DOHH2 (cell line): ENCODE results near the gene KBTBD2.
"Not testable (repeated sequence)": the region's sequence is repeated elsewhere in the genome, so short reads cannot be mapped to it uniquely, and the experiment has no call there.

Source experiments
- EZH2phosphoT487 ChIP-seq: fragments of 200-600 bp; sonication (generic); IDR thresholded peaks from 2 replicates; pipeline ENCODE4 v1.6.1; 2017; ENCODE audit warnings: borderline replicate concordance, mild to moderate bottlenecking, antibody characterized with exemption, low read length, moderate library complexity, mixed read lengths
- TF ChIP-seq, protein P1 (sequence below): fragments of 200-600 bp; sonication (generic); IDR thresholded peaks from one replicate; pipeline ENCODE4 v1.5.1; 2014; ENCODE audit warnings: antibody characterized with exemption, mild to moderate bottlenecking, low read depth, low read length; ENCODE audit not compliant: poor library complexity, severe bottlenecking

DNA sequence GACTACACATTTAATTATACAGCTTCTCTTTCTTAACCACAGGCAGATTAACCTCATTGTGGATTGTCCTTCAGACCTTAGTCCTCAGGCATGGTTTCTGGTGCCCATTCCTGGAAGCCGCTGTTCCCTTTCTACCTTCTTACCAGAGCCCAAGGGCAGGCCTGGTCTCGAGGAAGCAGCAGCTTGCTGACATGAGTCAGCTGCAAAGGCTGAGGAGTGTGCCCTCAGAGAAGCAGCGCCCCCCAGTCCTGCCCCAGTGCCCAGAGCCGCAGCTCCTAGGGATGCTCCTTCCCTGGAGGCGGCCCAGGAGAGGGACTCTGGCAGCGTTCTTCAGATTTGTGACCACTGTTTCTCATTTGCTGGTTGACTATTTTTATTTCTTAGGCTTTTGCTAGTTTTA lies 46.8 kb downstream of the KBTBD2 start:
- TF ChIP-seq, protein P1, sequence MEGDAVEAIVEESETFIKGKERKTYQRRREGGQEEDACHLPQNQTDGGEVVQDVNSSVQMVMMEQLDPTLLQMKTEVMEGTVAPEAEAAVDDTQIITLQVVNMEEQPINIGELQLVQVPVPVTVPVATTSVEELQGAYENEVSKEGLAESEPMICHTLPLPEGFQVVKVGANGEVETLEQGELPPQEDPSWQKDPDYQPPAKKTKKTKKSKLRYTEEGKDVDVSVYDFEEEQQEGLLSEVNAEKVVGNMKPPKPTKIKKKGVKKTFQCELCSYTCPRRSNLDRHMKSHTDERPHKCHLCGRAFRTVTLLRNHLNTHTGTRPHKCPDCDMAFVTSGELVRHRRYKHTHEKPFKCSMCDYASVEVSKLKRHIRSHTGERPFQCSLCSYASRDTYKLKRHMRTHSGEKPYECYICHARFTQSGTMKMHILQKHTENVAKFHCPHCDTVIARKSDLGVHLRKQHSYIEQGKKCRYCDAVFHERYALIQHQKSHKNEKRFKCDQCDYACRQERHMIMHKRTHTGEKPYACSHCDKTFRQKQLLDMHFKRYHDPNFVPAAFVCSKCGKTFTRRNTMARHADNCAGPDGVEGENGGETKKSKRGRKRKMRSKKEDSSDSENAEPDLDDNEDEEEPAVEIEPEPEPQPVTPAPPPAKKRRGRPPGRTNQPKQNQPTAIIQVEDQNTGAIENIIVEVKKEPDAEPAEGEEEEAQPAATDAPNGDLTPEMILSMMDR, result not testable (repeated sequence)
- not testable (repeated sequence) for TF ChIP-seq EZH2phosphoT487
